Right atrium auricular region (tissue), 2 donors: ENCODE data around the gene GRIA4. TPM values are rescaled to one million over a fixed set of nuclear protein-coding genes. Genes with fewer than 3 reads are reported as not detected.

Experiments
- DNase-seq: peaks from one replicate; pipeline ENCODE4 v3.0.0-alpha.2; 2019; ENCODE audit warnings: low spot score
- H3K27ac ChIP-seq, 2 donors: fragments of 200-600 bp; sonication (generic); 1 replicate in 1 of 2; 2 replicates in 1 of 2; pipeline ENCODE4 v1.5.1; 2016 to 2019
- H3K27me3 ChIP-seq, 2 donors: fragments of 200-600 bp; sonication (generic); one replicate each; pipeline versions ENCODE4 v1.5.1 to v1.6.0; 2017 to 2019
- H3K36me3 ChIP-seq: fragments of 200-600 bp; sonication (generic); one replicate; pipeline ENCODE4 v1.5.1; 2016
- H3K4me1 ChIP-seq, 2 donors: fragments of 200-600 bp; sonication (generic); one replicate each; pipeline versions ENCODE4 v1.5.1 to v1.6.0; 2017 to 2019
- H3K4me3 ChIP-seq, 2 donors: fragments of 200-600 bp; sonication (generic); 1 replicate in 1 of 2; 2 replicates in 1 of 2; pipeline ENCODE4 v1.5.1; 2017 to 2019; ENCODE audit warnings: mild to moderate bottlenecking in 1 of 2, moderate library complexity in 1 of 2
- H3K9me3 ChIP-seq, 2 donors: fragments of 200-600 bp; sonication (generic); one replicate each; pipeline ENCODE4 v1.5.1; 2019
- total RNA-seq, 2 donors: library from RNA; depleted of rRNA; stranded (reverse); fragments of >200 nt; gene quantifications; one replicate each; pipeline ENCODE4 v1.1.0, GENCODE V29; 2016
- TF ChIP-seq, protein P1 (sequence below), 2 donors: fragments of 200-600 bp; sonication (generic); IDR thresholded peaks; one replicate each; pipeline ENCODE4 v1.5.1; 2019; ENCODE audit warnings: antibody characterized with exemption in 2 of 2

GRIA4 gene
- total RNA-seq, 2 donors from 2014 or later = not detected

DNA sequence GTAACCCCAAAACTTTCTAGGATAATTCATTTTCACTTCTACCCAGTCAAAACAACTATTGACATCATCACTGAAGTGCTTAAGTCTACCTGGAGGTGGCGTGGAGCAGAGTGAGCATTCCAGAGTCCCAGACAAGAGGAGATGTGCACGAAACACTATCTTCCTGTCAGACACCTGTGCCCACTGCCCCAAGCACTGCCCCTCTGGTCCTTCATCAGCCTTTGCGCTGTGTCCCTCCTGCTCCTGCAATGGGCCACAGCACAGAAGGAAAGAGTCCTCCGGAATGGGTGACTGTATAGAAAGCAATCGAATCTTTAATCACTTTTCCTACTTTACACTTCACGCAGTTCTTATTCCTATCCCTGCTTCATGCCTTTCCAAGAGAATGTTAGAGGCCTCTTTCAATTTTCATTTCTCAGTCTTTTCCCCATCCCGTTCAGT lies 512 bp upstream of the GRIA4 start:
- Histone ChIP-seq H3K4me3 (no peak overlapping the region), H3K4me1 (peaks cover 0 to 10% of the 10 kb centered on the region in 2 donors), H3K36me3 (no peaks in the 10 kb centered on the region), H3K27ac (no peak overlapping the region), H3K27me3 (peaks cover 2 to 7% of the 10 kb centered on the region in 2 donors), H3K9me3 (peaks cover 0 to 6% of the 10 kb centered on the region in 2 donors)
- TF ChIP-seq, protein P1, sequence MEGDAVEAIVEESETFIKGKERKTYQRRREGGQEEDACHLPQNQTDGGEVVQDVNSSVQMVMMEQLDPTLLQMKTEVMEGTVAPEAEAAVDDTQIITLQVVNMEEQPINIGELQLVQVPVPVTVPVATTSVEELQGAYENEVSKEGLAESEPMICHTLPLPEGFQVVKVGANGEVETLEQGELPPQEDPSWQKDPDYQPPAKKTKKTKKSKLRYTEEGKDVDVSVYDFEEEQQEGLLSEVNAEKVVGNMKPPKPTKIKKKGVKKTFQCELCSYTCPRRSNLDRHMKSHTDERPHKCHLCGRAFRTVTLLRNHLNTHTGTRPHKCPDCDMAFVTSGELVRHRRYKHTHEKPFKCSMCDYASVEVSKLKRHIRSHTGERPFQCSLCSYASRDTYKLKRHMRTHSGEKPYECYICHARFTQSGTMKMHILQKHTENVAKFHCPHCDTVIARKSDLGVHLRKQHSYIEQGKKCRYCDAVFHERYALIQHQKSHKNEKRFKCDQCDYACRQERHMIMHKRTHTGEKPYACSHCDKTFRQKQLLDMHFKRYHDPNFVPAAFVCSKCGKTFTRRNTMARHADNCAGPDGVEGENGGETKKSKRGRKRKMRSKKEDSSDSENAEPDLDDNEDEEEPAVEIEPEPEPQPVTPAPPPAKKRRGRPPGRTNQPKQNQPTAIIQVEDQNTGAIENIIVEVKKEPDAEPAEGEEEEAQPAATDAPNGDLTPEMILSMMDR (IDR thresholded peaks at IDR 0.05) = peak in 1 of 2 donors; percentile 15
- no peak for DNase-seq

DNA sequence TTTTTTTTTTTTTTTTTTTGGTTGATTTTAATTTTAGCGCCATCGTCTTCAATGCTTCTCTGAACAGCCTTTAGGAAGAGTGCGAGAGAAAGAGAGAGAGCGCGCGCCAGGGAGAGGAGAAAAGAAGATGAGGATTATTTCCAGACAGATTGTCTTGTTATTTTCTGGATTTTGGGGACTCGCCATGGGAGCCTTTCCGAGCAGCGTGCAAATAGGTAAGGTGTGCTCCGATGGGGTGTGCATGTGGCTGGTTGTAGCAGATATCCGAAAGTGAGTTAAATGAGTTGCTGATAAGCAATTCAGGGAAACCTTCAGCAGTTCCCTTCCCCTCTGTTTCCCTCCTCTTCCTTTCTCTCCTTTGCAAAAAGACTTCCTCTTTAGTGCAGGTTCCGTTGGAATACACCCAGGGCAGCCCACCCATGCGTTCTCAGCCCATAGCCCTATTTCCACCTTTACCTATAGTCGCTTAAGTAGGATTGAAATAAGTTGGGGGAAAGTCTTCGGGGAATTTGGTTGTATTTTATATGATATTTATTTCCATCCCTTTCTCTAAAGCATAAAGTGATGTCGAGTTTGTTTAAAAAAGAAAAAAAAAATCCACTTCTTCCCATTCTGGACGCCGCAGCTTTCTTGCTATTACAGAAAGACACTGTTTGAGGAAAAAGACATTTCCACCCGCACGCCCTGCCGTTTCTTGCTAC lies 1.1 kb downstream of the GRIA4 start:
- no peak overlapping the region for H3K27ac ChIP-seq
- no peak overlapping the region for H3K4me3 ChIP-seq
- peaks cover 2 to 7% of the 10 kb centered on the region in 2 donors for H3K27me3 ChIP-seq
- H3K36me3 ChIP-seq = no peaks in the 10 kb centered on the region
- DNase-seq = no peak
- TF ChIP-seq, protein P1 (IDR thresholded peaks at IDR 0.05) = no peak
- peaks cover 0 to under 1% of the 10 kb centered on the region in 2 donors for H3K9me3 ChIP-seq
- peaks cover 0 to 10% of the 10 kb centered on the region in 2 donors for H3K4me1 ChIP-seq

DNA sequence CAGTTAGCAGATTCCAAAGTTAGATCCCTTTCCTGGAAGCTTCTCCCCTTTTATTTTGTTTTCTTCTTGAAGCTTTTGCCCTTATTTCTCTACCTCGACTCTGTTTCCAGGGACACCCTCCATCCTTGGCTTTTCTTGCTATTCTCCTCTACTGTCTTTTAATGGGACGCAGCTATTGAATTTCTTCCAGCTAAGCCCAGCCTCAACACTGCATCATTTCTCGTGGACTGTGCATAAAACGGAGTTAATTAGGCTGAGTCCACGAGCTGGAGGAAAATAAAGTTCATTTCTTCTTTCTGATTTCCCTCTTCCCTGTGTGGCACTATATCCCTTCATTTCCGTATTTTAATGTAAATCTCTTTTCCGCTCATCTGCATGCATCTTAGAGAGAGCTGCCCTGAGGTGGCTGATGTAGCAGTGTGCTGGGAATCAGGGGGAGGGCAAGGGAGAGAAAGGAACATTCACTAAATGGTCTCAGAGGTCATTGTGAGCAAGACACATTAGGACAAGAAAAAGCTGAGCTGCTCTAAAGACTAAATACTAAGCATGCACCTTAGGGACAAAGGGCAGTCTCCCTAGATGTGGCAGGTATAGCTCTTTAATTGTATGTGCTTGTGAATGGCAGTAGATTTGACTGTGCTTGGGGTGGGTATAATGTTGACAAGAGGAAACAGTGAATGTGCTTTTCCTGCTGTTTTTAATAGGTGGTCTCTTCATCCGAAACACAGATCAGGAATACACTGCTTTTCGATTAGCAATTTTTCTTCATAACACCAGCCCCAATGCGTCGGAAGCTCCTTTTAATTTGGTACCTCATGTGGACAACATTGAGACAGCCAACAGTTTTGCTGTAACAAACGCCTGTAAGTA lies 1.9 kb downstream of the GRIA4 start:
- Histone ChIP-seq H3K4me1 (peaks cover 0 to 10% of the 10 kb centered on the region in 2 donors), H3K27ac (no peak overlapping the region), H3K4me3 (no peak overlapping the region), H3K36me3 (no peaks in the 10 kb centered on the region), H3K9me3 (no peaks in the 10 kb centered on the region), H3K27me3 (peaks cover 2 to 7% of the 10 kb centered on the region in 2 donors)
- DNase-seq = no peak
- TF ChIP-seq, protein P1 (IDR thresholded peaks at IDR 0.05) = no peak

DNA sequence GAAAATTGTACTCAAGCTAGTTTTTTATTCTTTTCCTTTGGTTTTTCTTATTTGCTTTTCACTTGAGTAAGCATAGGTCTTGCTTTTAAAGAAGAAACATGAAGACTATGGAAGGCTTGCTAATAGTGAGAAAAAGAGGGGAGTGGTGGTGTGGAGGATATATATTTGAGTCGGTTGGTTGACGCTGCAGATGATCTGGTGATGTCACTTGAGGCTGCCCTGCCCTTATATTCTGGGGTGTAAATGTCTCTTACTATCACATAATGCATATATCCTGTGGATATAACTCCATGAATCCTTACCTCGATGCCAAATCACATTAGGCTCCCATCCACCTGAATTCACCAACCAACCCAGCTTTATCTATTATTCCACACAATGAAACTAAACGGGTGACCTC lies 2.9 kb downstream of the GRIA4 start:
- H3K9me3 ChIP-seq = no peaks in the 10 kb centered on the region
- peaks cover 2 to 7% of the 10 kb centered on the region in 2 donors for H3K27me3 ChIP-seq
- DNase-seq = no peak
- H3K4me1 ChIP-seq = peaks cover 0 to 10% of the 10 kb centered on the region in 2 donors
- no peak overlapping the region for H3K27ac ChIP-seq
- H3K36me3 ChIP-seq = no peaks in the 10 kb centered on the region
- TF ChIP-seq, protein P1 (IDR thresholded peaks at IDR 0.05) = no peak
- no peak overlapping the region for H3K4me3 ChIP-seq

DNA sequence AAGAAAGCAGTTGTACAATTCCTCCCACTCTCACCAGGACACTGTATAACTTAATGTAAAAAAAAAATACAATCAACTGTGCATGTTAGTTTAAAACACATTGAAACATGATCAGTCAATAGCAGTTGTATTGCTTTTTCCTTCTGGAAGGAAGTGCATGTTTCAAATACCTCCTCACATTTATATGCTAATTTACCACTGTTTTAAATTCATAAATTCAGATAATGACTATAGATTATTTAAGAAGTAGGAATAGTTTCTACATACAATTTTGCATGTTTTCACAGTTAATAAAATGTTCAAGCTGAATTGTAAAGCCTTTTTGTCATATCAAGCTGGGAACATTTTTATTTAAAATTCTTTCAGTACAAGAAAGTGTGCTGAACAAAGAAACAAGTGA lies 3.3 kb downstream of the GRIA4 start:
- no peak overlapping the region for H3K4me3 ChIP-seq
- H3K27me3 ChIP-seq = peaks cover 2 to 7% of the 10 kb centered on the region in 2 donors
- DNase-seq = no peak
- TF ChIP-seq, protein P1 (IDR thresholded peaks at IDR 0.05) = no peak
- no peaks in the 10 kb centered on the region for H3K9me3 ChIP-seq
- H3K4me1 ChIP-seq = peaks cover 0 to 10% of the 10 kb centered on the region in 2 donors
- no peaks in the 10 kb centered on the region for H3K36me3 ChIP-seq
- no peak overlapping the region for H3K27ac ChIP-seq
